HG03060 (cell line): ENCODE data around the gene PLPPR1.

Experiments used
- ATAC-seq: cut with Tn5 transposase; IDR thresholded peaks from one replicate; pipeline ENCODE4 v1.9.1; 2021; ENCODE audit warnings: low read depth, moderate number of reproducible peaks; ENCODE audit not compliant: unreplicated experiment

Gene PLPPR1

DNA sequence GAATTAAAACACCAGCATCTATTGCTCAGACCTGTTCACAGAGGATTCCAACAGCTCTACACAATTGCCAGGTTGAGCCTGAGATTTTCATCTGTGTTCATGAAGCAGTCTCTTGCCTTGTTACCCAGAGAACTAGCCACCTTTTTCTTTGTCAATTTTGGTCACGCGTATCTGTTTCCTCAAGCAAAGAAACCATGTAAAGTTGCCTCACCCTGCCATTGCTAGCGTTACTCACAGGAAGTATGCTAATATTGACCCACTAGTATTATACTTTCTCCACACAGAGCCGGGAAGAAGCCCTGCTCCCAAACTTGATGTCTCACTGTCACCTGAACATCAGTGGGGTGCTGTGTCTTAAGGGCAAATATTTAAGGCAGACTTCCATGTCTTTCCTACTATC, 168.5 kb downstream of the PLPPR1 start:
- no peak for ATAC-seq

DNA sequence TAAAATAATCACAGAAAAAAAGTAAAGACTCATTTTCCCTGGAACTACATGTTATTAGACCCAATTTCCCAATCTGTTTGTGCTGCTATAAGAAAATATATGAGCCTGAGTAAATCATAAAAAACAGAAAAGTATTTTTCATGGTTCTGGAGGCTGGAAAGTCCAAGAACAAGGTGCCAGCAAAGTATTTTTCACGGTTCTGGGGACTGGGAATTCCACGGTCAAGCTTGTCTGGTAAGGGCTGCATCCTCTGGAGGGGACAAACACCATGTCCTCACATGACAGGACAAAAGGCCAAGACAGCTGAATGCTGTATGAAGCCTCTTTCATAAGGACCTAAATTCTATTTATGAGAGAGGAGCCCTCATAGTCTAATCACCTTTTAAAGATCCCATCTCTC, 172.3 kb downstream of the PLPPR1 start:
- no peak for ATAC-seq

- no peak for ATAC-seq
These were observed 173.1 kb downstream of the PLPPR1 start for GRCh38 chr9:101201630-101202029.

DNA sequence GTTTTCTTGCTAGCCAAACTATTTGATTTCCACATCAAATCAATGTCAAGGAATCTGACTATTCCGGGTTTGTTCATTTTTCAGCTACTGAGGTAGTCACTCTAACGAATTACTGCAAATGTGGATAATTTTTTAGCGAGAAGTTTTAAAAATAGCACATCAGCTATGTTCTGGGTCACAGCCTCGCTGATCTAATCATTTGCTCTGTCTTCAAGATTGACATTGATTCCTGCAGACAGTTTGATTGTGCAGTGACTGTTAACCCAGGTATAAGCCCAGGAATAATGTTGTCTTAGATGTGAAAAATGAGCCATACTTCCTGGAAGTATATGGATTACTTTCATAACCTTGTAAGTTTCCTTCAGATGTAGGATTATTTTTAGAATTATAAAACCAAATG, 181.1 kb downstream of the PLPPR1 start:
- no peak for ATAC-seq

GRCh38 chr9:101212661-101213060, 184.1 kb downstream of the PLPPR1 start:
- ATAC-seq = no peak

DNA sequence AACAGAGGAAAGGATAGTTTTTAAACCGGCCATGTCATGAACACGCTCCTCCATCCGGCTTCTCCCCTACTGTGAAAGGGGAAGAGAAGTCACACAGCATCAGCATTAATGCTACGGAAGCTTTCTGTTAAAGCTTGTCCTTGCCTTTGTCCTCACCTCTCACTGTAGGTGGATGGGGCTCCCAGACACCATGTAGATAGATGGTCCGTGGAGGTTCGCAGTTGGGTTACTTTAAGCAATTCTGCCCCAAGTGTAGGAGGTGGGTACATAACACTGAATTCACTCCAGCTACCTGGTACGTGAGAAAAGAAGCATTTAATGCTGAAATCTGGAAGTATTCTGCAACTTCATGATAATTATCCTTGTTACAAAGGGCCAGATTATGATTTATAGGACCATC, 190.5 kb downstream of the PLPPR1 start:
- ATAC-seq = no peak

- no peak for ATAC-seq
These were observed 191.8 kb downstream of the PLPPR1 start for GRCh38 chr9:101220341-101220740.

DNA sequence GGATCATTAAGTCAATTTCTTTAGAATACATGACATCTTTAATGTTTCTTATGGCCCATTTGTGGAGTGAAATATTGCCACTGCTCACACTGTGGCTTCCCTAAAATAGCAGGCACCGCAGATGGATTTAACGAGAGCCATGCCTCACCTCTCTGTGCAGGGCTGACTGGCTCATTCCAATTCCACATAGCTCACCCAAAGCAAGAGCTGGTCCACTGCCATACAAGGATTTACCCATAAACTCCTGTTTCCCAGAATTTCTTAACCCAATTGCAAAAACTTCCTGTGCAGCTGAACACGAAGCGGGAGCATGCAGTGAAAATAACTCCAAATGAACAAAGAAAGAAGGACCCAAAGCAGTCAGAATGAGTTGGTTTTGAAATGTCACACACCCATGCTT, 196.7 kb downstream of the PLPPR1 start:
- no peak for ATAC-seq

- ATAC-seq = no peak
These were observed 197.6 kb downstream of the PLPPR1 start for GRCh38 chr9:101226161-101226560.

GRCh38 chr9:101226803-101227202, 198.3 kb downstream of the PLPPR1 start:
- ATAC-seq = no peak

GRCh38 chr9:101229606-101230005, 201.1 kb downstream of the PLPPR1 start:
- ATAC-seq = no peak

GRCh38 chr9:101232405-101232977, 204.0 kb downstream of the PLPPR1 start:
- ATAC-seq = no peak

DNA sequence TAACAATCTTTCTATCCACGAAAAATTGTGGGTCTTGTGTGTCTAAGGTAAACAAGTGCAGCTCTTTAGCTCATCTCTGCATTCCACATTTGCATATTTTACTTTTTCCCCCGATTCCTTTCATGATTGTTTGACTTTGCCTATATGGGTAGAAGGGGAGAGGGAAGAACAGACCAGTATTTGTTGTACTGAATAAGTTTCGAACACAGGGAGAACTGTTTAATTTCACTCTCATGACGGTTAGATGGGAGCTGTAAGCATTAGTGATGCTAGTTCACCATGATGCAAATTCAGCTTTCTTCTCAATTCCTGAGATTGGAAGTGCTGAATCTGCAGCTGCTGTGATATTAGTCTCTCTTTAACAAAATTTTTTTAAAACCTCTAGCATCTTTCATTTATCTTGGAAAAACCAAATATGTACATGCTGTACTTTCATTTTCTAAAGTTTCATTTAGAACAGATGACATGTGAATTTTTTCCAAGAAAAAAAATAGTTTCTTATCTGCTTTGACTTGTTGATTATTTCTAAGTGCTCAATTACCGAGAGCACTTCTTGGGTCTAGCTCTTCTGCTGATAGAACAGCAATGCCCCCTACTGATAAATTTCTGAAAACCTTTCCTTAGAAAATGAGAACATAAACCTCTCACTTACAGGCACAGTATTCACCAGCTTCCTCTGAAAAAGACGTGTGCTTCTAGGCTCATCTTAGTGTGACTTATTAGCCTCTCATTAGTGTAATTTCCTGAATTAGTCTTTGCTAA, 206.8 kb downstream of the PLPPR1 start:
- no peak for ATAC-seq

- ATAC-seq = no peak
These were observed 214.1 kb downstream of the PLPPR1 start for GRCh38 chr9:101242651-101243050.

- ATAC-seq = no peak
These were observed 218.2 kb downstream of the PLPPR1 start for GRCh38 chr9:101246691-101247090.

DNA sequence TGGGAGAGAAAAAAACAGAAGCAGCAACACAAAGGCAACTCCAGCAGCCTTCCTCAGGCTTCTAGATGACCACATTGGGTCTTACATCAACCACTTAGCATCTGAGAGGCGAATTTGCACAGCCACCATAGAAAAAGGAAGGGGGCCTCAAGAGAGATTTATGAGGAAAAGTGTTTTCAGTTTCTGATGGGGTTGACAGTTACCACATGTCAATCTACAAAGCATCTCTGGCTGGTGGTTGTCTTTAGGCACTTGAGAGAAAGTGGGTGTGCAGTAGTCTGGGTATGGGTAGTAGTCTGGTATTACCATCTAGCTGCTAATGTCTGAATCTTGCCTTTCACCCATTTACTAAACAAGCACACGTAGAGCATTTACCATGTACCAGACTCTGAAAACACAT, 218.8 kb downstream of the PLPPR1 start:
- ATAC-seq = no peak

DNA sequence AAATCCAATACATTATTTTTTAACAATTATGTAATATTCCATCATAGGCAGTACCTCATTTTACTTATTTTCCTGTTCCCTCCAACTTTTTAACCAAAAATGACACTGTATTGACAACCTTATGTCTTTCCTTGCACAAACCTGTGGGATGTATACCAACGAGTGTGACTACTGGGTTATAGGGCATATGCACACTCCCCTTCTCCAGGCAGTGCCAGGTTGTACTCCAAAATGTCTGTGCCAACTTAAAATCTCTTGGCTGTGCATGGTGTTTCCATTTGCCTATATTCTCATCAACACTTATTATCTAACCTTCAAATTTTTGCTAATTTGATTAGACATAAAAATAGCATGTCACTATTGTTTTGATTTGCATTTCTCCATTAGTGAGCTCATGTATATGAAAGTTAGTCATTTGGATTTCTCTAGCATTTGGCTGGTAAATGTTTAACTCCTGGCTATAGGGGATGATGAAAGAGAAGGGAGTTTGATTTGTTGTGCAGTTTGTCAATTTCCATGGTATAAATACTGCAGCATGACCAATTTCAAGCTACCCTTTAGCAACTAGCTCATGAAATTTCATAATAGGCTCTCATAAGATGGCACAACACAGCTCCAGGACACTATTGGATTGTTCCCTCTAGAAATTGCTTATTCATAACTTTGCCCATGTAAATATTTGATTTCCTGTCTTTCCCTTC, 226.4 kb downstream of the PLPPR1 start:
- no peak for ATAC-seq

GRCh38 chr9:101264727-101265126, 236.2 kb downstream of the PLPPR1 start:
- no peak for ATAC-seq

GRCh38 chr9:101265261-101265660, 236.7 kb downstream of the PLPPR1 start:
- no peak for ATAC-seq

GRCh38 chr9:101268426-101268825, 239.9 kb downstream of the PLPPR1 start:
- no peak for ATAC-seq

DNA sequence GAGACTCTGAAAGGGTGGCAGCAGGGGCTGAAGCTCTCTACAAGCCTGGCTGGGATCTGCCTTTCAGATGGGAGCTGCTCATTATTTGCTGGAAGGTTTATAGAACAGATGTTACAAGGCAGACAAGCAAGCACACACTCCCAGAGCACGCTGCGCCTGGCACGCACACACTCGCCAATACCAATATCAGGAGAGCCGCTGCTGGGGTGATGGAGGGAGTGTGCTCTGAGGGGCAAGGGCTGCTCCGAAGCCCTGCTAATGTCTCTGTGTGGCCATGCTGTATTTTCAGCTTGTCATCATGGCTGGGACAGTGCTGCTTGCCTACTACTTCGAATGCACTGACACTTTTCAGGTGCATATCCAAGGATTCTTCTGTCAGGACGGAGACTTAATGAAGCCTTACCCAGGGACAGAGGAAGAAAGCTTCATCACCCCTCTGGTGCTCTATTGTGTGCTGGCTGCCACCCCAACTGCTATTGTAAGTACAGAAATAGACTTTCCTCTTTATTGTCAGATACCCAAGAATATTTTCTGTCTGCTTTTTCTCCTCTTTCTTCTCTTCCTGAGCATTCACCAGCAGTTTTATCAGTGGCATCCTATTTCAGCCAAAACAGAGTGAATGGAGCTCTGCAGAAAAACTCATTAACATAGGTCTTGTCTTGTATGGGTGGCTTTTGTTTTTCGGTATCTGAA, 241.2 kb downstream of the PLPPR1 start:
- ATAC-seq = no peak
